ENCODE data around the gene GABBR2.

DNA sequence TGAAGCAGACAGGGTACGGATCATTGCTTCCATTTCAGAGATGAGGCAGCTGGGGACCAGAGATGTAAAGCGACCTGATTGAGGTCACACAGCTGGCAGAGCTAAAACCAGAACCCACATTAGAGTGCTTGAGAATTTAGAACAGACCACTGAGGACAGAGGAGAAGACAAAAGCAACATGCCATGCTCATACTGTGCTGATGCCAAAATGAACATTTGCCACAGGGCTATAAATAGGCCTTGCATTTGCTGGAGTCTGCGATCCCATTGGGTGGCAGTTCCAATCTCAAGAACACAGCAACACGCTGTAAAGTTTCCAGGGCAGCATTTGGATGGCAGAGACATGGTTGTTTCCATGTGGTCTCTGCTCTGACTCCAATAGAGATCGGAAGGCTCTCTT is 230.9 kb downstream of the GABBR2 start:
- no peak for TF ChIP-seq CTCF (IDR thresholded peaks at IDR 0.05)
- no peak for TF ChIP-seq EZH2 (IDR thresholded peaks at IDR 0.05; ENCODE audit: borderline replicate concordance, insufficient read depth, low read depth, low read length, poor library complexity, severe bottlenecking)

Measured in B cell (primary cell).